H7 (cell line): ENCODE measurements around the gene FMNL1. TPM values are rescaled to one million over a fixed set of nuclear protein-coding genes. Genes with fewer than 3 reads are reported as not detected.

Experiments used
- DNase-seq: peaks from one replicate; pipeline ENCODE4 v3.0.0; 2012
- H3K27me3 ChIP-seq: 2 replicates; pipeline ENCODE4 v1.6.0; 2011; ENCODE audit warnings: mild to moderate bottlenecking, low read length; ENCODE audit not compliant: control insufficient read depth, insufficient read depth
- H3K36me3 ChIP-seq: replicated peaks from 2 replicates; pipeline ENCODE4 v1.5.1; 2011; ENCODE audit warnings: low read length; ENCODE audit not compliant: control insufficient read depth, insufficient read depth
- H3K4me3 ChIP-seq: 2 replicates; pipeline ENCODE4 v1.5.1; 2011; ENCODE audit warnings: low read depth, mild to moderate bottlenecking, control low read depth, low read length, moderate library complexity; ENCODE audit not compliant: insufficient read depth
- total RNA-seq: library from RNA; depleted of rRNA; stranded (reverse); fragments of >200 nt; shearing (Covaris generic); gene quantifications from 2 replicates; pipeline ENCODE4 v1.2.3, GENCODE V29; 2014

The FMNL1 gene
- total RNA-seq, 1 experiment from 2014 or later, result 1.7 TPM

GRCh38 chr17:45284176-45285140 lies 62.8 kb downstream of the FMNL1 start:
- Histone ChIP-seq H3K4me3 (no peak overlapping the region), H3K27me3 (no peaks in the 10 kb centered on the region), H3K36me3 (peaks cover 17% of the 10 kb centered on the region)
- DNase-seq, result peak; percentile 67

GRCh38 chr17:45286286-45286685 lies 64.6 kb downstream of the FMNL1 start:
- Histone ChIP-seq H3K4me3 (no peak overlapping the region), H3K27me3 (no peaks in the 10 kb centered on the region), H3K36me3 (peaks cover 17% of the 10 kb centered on the region)
- DNase-seq, result peak; percentile 39

- H3K4me3 ChIP-seq, result no peak overlapping the region
- peaks cover 16% of the 10 kb centered on the region for H3K36me3 ChIP-seq
- DNase-seq, result no peak
- H3K27me3 ChIP-seq, result no peaks in the 10 kb centered on the region
Measured at GRCh38 chr17:45287526-45288500, 66.1 kb downstream of the FMNL1 start.

- Histone ChIP-seq H3K4me3 (no peak overlapping the region), H3K27me3 (no peaks in the 10 kb centered on the region), H3K36me3 (peaks cover 8% of the 10 kb centered on the region)
- DNase-seq, result no peak
Measured at GRCh38 chr17:45288825-45289224, 67.1 kb downstream of the FMNL1 start.

GRCh38 chr17:45289301-45290268 lies 67.9 kb downstream of the FMNL1 start:
- Histone ChIP-seq H3K4me3 (no peak overlapping the region), H3K27me3 (no peaks in the 10 kb centered on the region), H3K36me3 (peaks cover 4% of the 10 kb centered on the region)
- peak; percentile 62 for DNase-seq

GRCh38 chr17:45290269-45290765 lies 68.6 kb downstream of the FMNL1 start:
- Histone ChIP-seq H3K27me3 (no peaks in the 10 kb centered on the region), H3K4me3 (no peak overlapping the region), H3K36me3 (peaks cover 4% of the 10 kb centered on the region)
- DNase-seq, result no peak

- no peaks in the 10 kb centered on the region for H3K27me3 ChIP-seq
- H3K36me3 ChIP-seq, result peaks cover 4% of the 10 kb centered on the region
- DNase-seq, result no peak
- no peak overlapping the region for H3K4me3 ChIP-seq
Measured at GRCh38 chr17:45291171-45291805, 69.6 kb downstream of the FMNL1 start.

GRCh38 chr17:45292696-45293412 lies 71.2 kb downstream of the FMNL1 start:
- no peak overlapping the region for H3K4me3 ChIP-seq
- H3K36me3 ChIP-seq, result peaks cover 2% of the 10 kb centered on the region; the same call in 1 of the 2 replicates
- no peak for DNase-seq
- H3K27me3 ChIP-seq, result no peaks in the 10 kb centered on the region

GRCh38 chr17:45293413-45294211 lies 71.9 kb downstream of the FMNL1 start:
- Histone ChIP-seq H3K4me3 (no peak overlapping the region), H3K27me3 (no peaks in the 10 kb centered on the region)
- DNase-seq, result peak; percentile 46

GRCh38 chr17:45294506-45294905 lies 72.8 kb downstream of the FMNL1 start:
- H3K4me3 ChIP-seq, result no peak overlapping the region
- H3K36me3 ChIP-seq, result no peaks in the 10 kb centered on the region; the same call in 1 of the 2 replicates
- H3K27me3 ChIP-seq, result no peaks in the 10 kb centered on the region
- no peak for DNase-seq

More at GRCh38 chr17:45293413-45294211, 71.9 kb downstream of the FMNL1 start:
- H3K36me3 ChIP-seq, result peaks cover 2% of the 10 kb centered on the region; the same call in 1 of the 2 replicates

- DNase-seq, result no peak
- H3K27me3 ChIP-seq, result no peaks in the 10 kb centered on the region
- H3K36me3 ChIP-seq, result no peaks in the 10 kb centered on the region
- H3K4me3 ChIP-seq, result no peak overlapping the region
Measured at GRCh38 chr17:45296003-45296832, 74.5 kb downstream of the FMNL1 start.
